GM23248 (cell line): ENCODE measurements around the gene POLR1G. TPM values are rescaled to one million over a fixed set of nuclear protein-coding genes. Genes with fewer than 3 reads are reported as not detected.
A peak's percentile ranks its signal among the peaks of the same experiment; 100 is the strongest.
"Not testable (repeated sequence)": the region's sequence is repeated elsewhere in the genome, so short reads cannot be mapped to it uniquely, and the experiment has no call there.

Experiments
- DNase-seq: peaks from one replicate; pipeline ENCODE4 v3.0.0-alpha.2; 2015
- H2AFZ ChIP-seq: fragments of 200-600 bp; sonication (generic); 2 replicates; pipeline ENCODE4 v1.6.1; 2016; ENCODE audit warnings: antibody characterized with exemption
- H3F3A ChIP-seq: fragments of 200-600 bp; sonication (generic); 2 replicates; pipeline ENCODE4 v1.6.1; 2016; ENCODE audit warnings: mild to moderate bottlenecking, antibody characterized with exemption, mixed run types; ENCODE audit not compliant: insufficient read depth
- H3K27ac ChIP-seq: fragments of 200-600 bp; sonication (generic); 2 replicates; pipeline ENCODE4 v1.5.1; 2016; ENCODE audit warnings: mild to moderate bottlenecking
- H3K27me3 ChIP-seq: fragments of 200-600 bp; sonication (generic); replicated peaks from 2 replicates; pipeline ENCODE4 v1.6.1; 2016; ENCODE audit warnings: mild to moderate bottlenecking; ENCODE audit not compliant: insufficient read depth
- H3K36me3 ChIP-seq: fragments of 200-600 bp; sonication (generic); 2 replicates; pipeline ENCODE4 v1.6.1; 2016; ENCODE audit warnings: low read depth, mild to moderate bottlenecking
- H3K4me1 ChIP-seq: fragments of 200-600 bp; sonication (generic); 2 replicates; pipeline ENCODE4 v1.6.1; 2016; ENCODE audit warnings: mild to moderate bottlenecking; ENCODE audit not compliant: insufficient read depth
- H3K4me2 ChIP-seq: fragments of 200-600 bp; sonication (generic); one replicate; pipeline ENCODE4 v1.6.1; 2016; ENCODE audit warnings: mild to moderate bottlenecking; ENCODE audit not compliant: unreplicated experiment
- H3K4me3 ChIP-seq: fragments of 200-600 bp; sonication (generic); 2 replicates; pipeline ENCODE4 v1.5.1; 2016; ENCODE audit warnings: mild to moderate bottlenecking
- H3K79me2 ChIP-seq: fragments of 200-600 bp; sonication (generic); 2 replicates; pipeline ENCODE4 v1.6.1; 2016; ENCODE audit warnings: mild to moderate bottlenecking; ENCODE audit not compliant: insufficient read depth
- H3K9ac ChIP-seq: fragments of 200-600 bp; sonication (generic); 2 replicates; pipeline ENCODE4 v1.6.1; 2016; ENCODE audit warnings: mild to moderate bottlenecking
- H3K9me2 ChIP-seq: fragments of 200-600 bp; sonication (generic); 2 replicates; pipeline ENCODE4 v1.6.1; 2016; ENCODE audit warnings: mixed run types, mild to moderate bottlenecking, moderate library complexity; ENCODE audit not compliant: insufficient read depth
- H3K9me3 ChIP-seq: fragments of 200-600 bp; sonication (generic); one replicate; pipeline ENCODE4 v1.6.1; 2017; ENCODE audit warnings: low read depth
- H4K20me1 ChIP-seq: fragments of 200-600 bp; sonication (generic); 2 replicates; pipeline ENCODE4 v1.6.0; 2016; ENCODE audit not compliant: insufficient read depth
- EZH2 ChIP-seq: fragments of 200-600 bp; sonication (generic); IDR thresholded peaks from 2 replicates; pipeline ENCODE4 v1.6.1; 2018; ENCODE audit warnings: antibody characterized with exemption, mild to moderate bottlenecking; ENCODE audit not compliant: insufficient read depth, poor library complexity, severe bottlenecking
- EZH2phosphoT487 ChIP-seq: fragments of 200-600 bp; sonication (generic); IDR thresholded peaks from 2 replicates; pipeline ENCODE4 v1.6.1; 2018; ENCODE audit warnings: antibody characterized with exemption, moderate library complexity, mild to moderate bottlenecking, low read depth; ENCODE audit not compliant: insufficient read depth
- WGBS, 2 experiments: methylation state at CpG; one replicate each; pipeline ENCODE4 v1.1.6; 2015 to 2017; ENCODE audit warnings: low lambda C conversion rate in 2 of 2, low coverage in 1 of 2; ENCODE audit errors: missing lambda C conversion rate in 2 of 2; 5-methylcytosine and 5-hydroxymethylcytosine counted together
- in situ Hi-C: fragments of 300-500 bp; cut with MboI; formaldehyde crosslinking; loops from 2 replicates; pipeline ENCODE4 v1.15.0; 2020
- polyA plus RNA-seq: library from polyadenylated mRNA; unstranded; fragments of >200 nt; fragmentation: Nextera tagmentation; extraction: Ambion mirVana; gene quantifications from 2 replicates; pipeline ENCODE4 v1.2.1, GENCODE V29; 2016
- total RNA-seq: library from RNA; depleted of rRNA; stranded (reverse); fragments of >200 nt; shearing (Covaris generic); gene quantifications from 2 replicates; pipeline ENCODE4 v1.2.3, GENCODE V29; 2014

Gene POLR1G
- total and polyA plus RNA-seq, 2 experiments from 2014 or later = 8.8 to 10.8 TPM

DNA sequence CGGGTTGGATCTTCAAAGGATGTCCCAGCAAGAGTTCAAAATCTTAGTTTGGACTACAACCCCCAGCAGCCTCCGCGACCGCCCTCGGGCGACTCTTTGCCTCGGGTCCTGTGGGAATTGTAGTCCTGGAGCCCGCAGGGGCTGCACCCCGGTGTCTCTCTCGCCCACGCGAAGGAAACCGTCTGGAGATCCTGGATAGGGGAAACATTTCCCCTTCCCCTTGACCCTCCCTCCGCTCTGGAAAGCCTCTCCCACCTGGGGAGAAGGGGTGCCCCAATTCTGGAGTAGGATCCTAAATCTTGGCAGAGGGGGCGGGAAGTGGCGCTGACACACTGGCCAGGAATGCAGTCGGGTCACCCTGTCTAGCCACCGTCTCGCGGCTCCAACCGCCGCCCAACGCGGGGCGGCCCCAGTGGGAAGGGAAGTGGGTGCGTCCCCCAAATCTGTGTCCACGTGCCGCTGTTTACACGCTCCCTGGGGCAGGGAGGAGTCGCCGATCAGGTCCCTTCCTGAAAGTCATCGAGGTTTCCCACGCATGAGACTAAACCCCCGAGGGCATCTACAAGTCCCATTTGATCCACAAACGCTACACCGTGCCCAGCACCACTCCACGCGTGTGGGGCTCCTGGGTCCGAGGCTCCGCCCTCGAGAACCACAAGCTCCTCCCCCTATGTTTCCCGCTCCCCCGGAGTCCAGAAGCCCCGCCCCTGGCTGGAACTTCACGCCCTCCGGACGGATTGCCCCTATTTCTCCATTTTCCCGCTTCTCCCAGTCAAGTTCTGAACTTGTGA lies 814 bp upstream of the POLR1G start:
- Histone ChIP-seq H2AFZ (peak overlapping the region; percentile 85), H3K4me2 (peak overlapping the region; percentile 95), H3K27me3 (no peaks in the 10 kb centered on the region), H3K27ac (peak overlapping the region; percentile 97), H3K4me3 (peak overlapping the region; percentile 83), H3K9me2 (no peaks in the 10 kb centered on the region), H3K4me1 (peaks cover 25% of the 10 kb centered on the region; the same call in 1 of the 2 replicates), H4K20me1 (no peaks in the 10 kb centered on the region), H3K36me3 (no peaks in the 10 kb centered on the region), H3F3A (peaks cover 12% of the 10 kb centered on the region; the same call in 1 of the 2 replicates), H3K79me2 (peaks cover 28% of the 10 kb centered on the region), H3K9ac (peak overlapping the region; percentile 90), H3K9me3 (no peaks in the 10 kb centered on the region)
- in situ Hi-C loops = no loop called here
- TF ChIP-seq EZH2 (no peak), EZH2phosphoT487 (no peak)
- peak; percentile 97 for DNase-seq
- 1% methylated on average over 47 to 48 of the region's 48 CpGs for WGBS, 2 experiments

DNA sequence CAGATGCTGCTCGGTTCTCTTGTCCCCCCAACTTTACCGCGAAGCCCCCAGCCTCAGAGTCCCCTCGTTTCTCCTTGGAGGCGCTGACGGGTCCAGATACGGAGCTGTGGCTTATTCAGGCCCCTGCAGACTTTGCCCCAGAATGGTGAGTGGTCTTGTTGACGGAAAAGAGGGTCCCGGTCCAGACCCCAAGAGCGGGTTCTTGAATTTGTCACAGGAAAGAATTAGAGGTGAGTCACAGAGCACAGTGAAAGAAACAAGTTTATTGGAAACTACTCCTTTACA lies 589 bp downstream of the POLR1G start:
- Histone ChIP-seq H3K4me1 (peaks cover 25% of the 10 kb centered on the region; the same call in 1 of the 2 replicates), H3K4me3 (peak overlapping the region; percentile 83), H3K36me3 (peaks cover under 1% of the 10 kb centered on the region; the same call in 1 of the 2 replicates), H3K27ac (no peak overlapping the region), H3K9me3 (no peaks in the 10 kb centered on the region), H3K9ac (peak overlapping the region; percentile 90), H2AFZ (peak overlapping the region; percentile 85; the same call in 1 of the 2 replicates), H3F3A (peaks cover 15% of the 10 kb centered on the region; the same call in 1 of the 2 replicates), H3K27me3 (no peaks in the 10 kb centered on the region), H3K79me2 (peaks cover 28% of the 10 kb centered on the region), H4K20me1 (no peaks in the 10 kb centered on the region), H3K9me2 (no peaks in the 10 kb centered on the region), H3K4me2 (peak overlapping the region; percentile 95)
- 0% methylated on average over 8 to 10 of the region's 10 CpGs for WGBS, 2 experiments
- peak; percentile 21 for DNase-seq
- in situ Hi-C loops = no loop called here
- TF ChIP-seq EZH2 (no peak), EZH2phosphoT487 (no peak)

DNA sequence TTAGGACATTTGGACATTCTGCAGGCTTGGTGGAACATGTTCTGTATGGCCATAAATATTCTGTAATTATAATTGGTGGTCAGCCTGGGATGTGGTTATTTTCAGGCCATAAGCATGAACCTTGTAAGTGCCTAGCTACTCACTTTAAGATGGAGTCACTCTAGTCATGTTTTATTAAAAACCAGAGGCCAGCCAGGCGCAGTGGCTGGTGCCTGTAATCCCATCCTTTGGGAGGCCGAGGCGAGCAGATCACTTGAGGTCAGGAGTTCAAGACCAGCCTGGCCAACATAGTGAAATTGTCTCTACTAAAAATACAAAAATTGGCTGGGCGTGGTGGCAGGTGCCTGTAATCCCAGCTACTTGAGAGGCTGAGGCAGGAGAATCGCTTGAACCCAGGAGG lies 1.1 kb downstream of the POLR1G start:
- peak overlapping the region; percentile 83 for H3K4me3 ChIP-seq
- H2AFZ ChIP-seq, in situ Hi-C loops, H3K27ac ChIP-seq, H3K27me3 ChIP-seq, H3K36me3 ChIP-seq, H3K9me3 ChIP-seq, DNase-seq, H3K9me2 ChIP-seq, H4K20me1 ChIP-seq: not testable (repeated sequence)
- WGBS, 2 experiments = 71 to 73% methylated on average over 5 of the region's 5 CpGs
- peak overlapping the region; percentile 90 for H3K9ac ChIP-seq
- H3K4me2 ChIP-seq = peak overlapping the region; percentile 95
- H3F3A ChIP-seq = peaks cover 19% of the 10 kb centered on the region; the same call in 1 of the 2 replicates
- peaks cover 28% of the 10 kb centered on the region for H3K79me2 ChIP-seq
- H3K4me1 ChIP-seq = peaks cover 24% of the 10 kb centered on the region; the same call in 1 of the 2 replicates

DNA sequence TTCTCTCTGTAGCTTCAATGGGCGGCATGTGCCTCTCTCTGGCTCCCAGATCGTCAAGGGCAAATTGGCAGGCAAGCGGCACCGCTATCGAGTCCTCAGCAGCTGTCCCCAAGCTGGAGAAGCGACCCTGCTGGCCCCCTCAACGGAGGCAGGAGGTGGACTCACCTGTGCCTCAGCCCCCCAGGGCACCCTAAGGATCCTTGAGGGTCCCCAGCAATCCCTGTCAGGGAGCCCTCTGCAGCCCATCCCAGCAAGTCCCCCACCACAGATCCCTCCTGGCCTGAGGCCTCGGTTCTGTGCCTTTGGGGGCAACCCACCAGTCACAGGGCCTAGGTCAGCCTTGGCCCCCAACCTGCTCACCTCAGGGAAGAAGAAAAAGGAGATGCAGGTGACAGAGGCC lies 1.7 kb downstream of the POLR1G start:
- no peak overlapping the region for H3K4me2 ChIP-seq
- in situ Hi-C loops = no loop called here

More for the DNA sequence above, 1.7 kb downstream of the POLR1G start:
- H3K4me1 ChIP-seq = peaks cover 19% of the 10 kb centered on the region; the same call in 1 of the 2 replicates
- H3F3A ChIP-seq = peaks cover 19% of the 10 kb centered on the region; the same call in 1 of the 2 replicates
- H4K20me1 ChIP-seq = no peaks in the 10 kb centered on the region
- H3K36me3 ChIP-seq = peaks cover 11% of the 10 kb centered on the region; the same call in 1 of the 2 replicates
- H3K79me2 ChIP-seq = peaks cover 26% of the 10 kb centered on the region
- DNase-seq = no peak
- no peaks in the 10 kb centered on the region for H3K9me3 ChIP-seq
- H3K9me2 ChIP-seq = no peaks in the 10 kb centered on the region
- H2AFZ ChIP-seq = no peak overlapping the region
- no peak overlapping the region for H3K27ac ChIP-seq
- TF ChIP-seq EZH2phosphoT487 = no peak
- TF ChIP-seq EZH2 = no peak
- no peak overlapping the region for H3K9ac ChIP-seq
- 71 to 79% methylated on average over 8 of the region's 8 CpGs for WGBS, 2 experiments
- H3K4me3 ChIP-seq = no peak overlapping the region
- no peaks in the 10 kb centered on the region for H3K27me3 ChIP-seq
